ENCODE data around the gene ZSCAN26.

ZSCAN26 gene

GRCh38 chr6:28220257-28221133 lies 46.4 kb upstream of the ZSCAN26 start:
- TF ChIP-seq EZH2phosphoT487 (IDR thresholded peaks at IDR 0.05; ENCODE audit: low read depth) (no peak), CTCF (IDR thresholded peaks at IDR 0.05; ENCODE audit: low read depth, low read length) (no peak)
- no peak overlapping the region for H3K9ac ChIP-seq (ENCODE audit: low read length)
- H3K4me3 ChIP-seq (ENCODE audit: low read length) = no peak overlapping the region
- peak overlapping the region; percentile 28 for H3K4me2 ChIP-seq (ENCODE audit: low read length)
- peak overlapping the region; percentile 46; the same call in 1 of the 2 replicates for H2AFZ ChIP-seq (ENCODE audit: low read depth, low read length)
- peaks cover 6% of the 10 kb centered on the region for H3K79me2 ChIP-seq (ENCODE audit: low read length)
- no peaks in the 10 kb centered on the region for H4K20me1 ChIP-seq (ENCODE audit: insufficient read depth, low read length)
- H3K36me3 ChIP-seq (replicated peaks; ENCODE audit: low read depth, low read length) = no peaks in the 10 kb centered on the region
- H3K9me3 ChIP-seq (ENCODE audit: insufficient read depth, low read length) = no peaks in the 10 kb centered on the region
- H3K4me1 ChIP-seq (ENCODE audit: low read length) = peaks cover 13% of the 10 kb centered on the region; the same call in 1 of the 2 replicates
- H3K27me3 ChIP-seq (ENCODE audit: low read depth, low read length) = no peaks in the 10 kb centered on the region
- no peak overlapping the region for H3K27ac ChIP-seq (ENCODE audit: low read length)

- Histone ChIP-seq H2AFZ (ENCODE audit: low read depth, low read length) (peak overlapping the region; percentile 78; the same call in 1 of the 2 replicates), H3K27me3 (ENCODE audit: low read depth, low read length) (no peaks in the 10 kb centered on the region), H3K4me2 (ENCODE audit: low read length) (peak overlapping the region; percentile 87), H3K9me3 (ENCODE audit: insufficient read depth, low read length) (no peaks in the 10 kb centered on the region), H3K36me3 (replicated peaks; ENCODE audit: low read depth, low read length) (peaks cover 17% of the 10 kb centered on the region), H3K4me1 (ENCODE audit: low read length) (peaks cover 9% of the 10 kb centered on the region), H4K20me1 (ENCODE audit: insufficient read depth, low read length) (no peaks in the 10 kb centered on the region), H3K79me2 (ENCODE audit: low read length) (peaks cover 10% of the 10 kb centered on the region), H3K9ac (ENCODE audit: low read length) (peak overlapping the region; percentile 84), H3K27ac (ENCODE audit: low read length) (peak overlapping the region; percentile 22; the same call in 1 of the 2 replicates), H3K4me3 (ENCODE audit: low read length) (peak overlapping the region; percentile 93)
- TF ChIP-seq EZH2phosphoT487 (IDR thresholded peaks at IDR 0.05; ENCODE audit: low read depth) (no peak), CTCF (IDR thresholded peaks at IDR 0.05; ENCODE audit: low read depth, low read length) (no peak)
These were observed 42.5 kb upstream of the ZSCAN26 start for GRCh38 chr6:28224131-28225055.

DNA sequence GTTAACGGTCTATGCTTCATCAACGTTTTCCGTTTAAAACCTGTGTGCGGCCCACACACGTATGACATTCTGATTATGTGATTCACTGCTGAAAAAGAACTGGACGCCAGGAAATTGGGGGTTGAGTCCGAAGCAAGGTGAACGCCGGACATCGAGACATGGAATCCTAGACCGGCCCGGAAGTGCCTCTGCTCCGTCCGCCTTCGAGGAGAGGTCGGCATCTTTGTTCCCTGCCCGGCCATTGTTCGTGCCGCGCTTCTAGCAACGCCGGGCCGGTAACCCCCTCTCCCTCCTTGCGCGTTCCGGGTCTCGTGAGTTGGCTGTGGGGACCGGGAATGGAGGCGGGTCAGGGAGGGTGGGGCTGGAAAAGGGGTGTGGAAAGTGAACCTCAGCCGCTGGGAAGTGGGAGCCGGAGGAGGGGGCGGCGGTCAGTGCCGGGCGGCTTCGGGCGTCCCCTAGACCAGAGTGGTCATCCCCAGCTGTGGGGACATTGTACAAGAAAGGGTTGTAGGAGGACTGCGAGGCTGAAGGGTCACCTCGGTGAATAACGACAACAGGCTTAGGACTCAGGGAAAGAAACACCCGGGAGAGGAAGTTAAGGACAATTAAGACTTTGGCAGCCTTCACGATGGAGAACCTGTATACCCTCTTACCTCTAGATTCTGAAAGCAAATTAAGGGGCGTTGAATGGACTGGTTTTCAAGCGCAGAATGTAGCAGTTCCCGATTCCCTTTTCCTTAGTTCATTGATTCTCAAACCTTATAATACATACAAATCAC lies 41.7 kb upstream of the ZSCAN26 start, which contains the start of gene ZSCAN9:
Gene ZSCAN9 (plus strand): TSS at position 220 of the 779 bp plus-strand sequence. CDS start 1,810 bp downstream, outside the sequence.
- H3K27ac ChIP-seq (ENCODE audit: low read length) = peak within 1 kb of the TSS; percentile 22; the same call in 1 of the 2 replicates
- peak within 1 kb of the TSS; percentile 84 for H3K9ac ChIP-seq (ENCODE audit: low read length)
- peaks cover 10% of the 10 kb centered on the region for H3K79me2 ChIP-seq (ENCODE audit: low read length)
- H3K4me1 ChIP-seq (ENCODE audit: low read length) = peaks cover 9% of the 10 kb centered on the region
- peak within 1 kb of the TSS; percentile 87 for H3K4me2 ChIP-seq (ENCODE audit: low read length)
- H4K20me1 ChIP-seq (ENCODE audit: insufficient read depth, low read length) = no peaks in the 10 kb centered on the region
- H3K36me3 ChIP-seq (replicated peaks; ENCODE audit: low read depth, low read length) = peaks cover 20% of the 10 kb centered on the region
- peak within 1 kb of the TSS; percentile 78 for H2AFZ ChIP-seq (ENCODE audit: low read depth, low read length)
- peak within 1 kb of the TSS; percentile 93 for H3K4me3 ChIP-seq (ENCODE audit: low read length)
- no peaks in the 10 kb centered on the region for H3K9me3 ChIP-seq (ENCODE audit: insufficient read depth, low read length)
- no peak for TF ChIP-seq EZH2phosphoT487 (IDR thresholded peaks at IDR 0.05; ENCODE audit: low read depth)
- TF ChIP-seq CTCF (IDR thresholded peaks at IDR 0.05; ENCODE audit: low read depth, low read length) = no peak
- no peaks in the 10 kb centered on the region for H3K27me3 ChIP-seq (ENCODE audit: low read depth, low read length)

Measured in OCI-LY3 (cell line).